Measurements from ENCODE around the gene YY2.
"Not testable (repeated sequence)": the region's sequence is repeated elsewhere in the genome, so short reads cannot be mapped to it uniquely, and the experiment has no call there.

Gene YY2

GRCh38 chrX:21855937-21856415 is at the start of gene YY2:
Gene YY2, plus strand, starts transcription at chrX:21855987. Its CDS starts 498 bp downstream, at chrX:21856485.
- no peaks in the 10 kb centered on the region for H3K27me3 Mint-ChIP-seq (ENCODE audit: low read depth)
- H3K9me3 Mint-ChIP-seq = no peaks in the 10 kb centered on the region
- no peak within 1 kb of the TSS for H3K27ac Mint-ChIP-seq
- H3K4me3 Mint-ChIP-seq = no peak within 1 kb of the TSS
- peaks cover 16% of the 10 kb centered on the region for H3K36me3 Mint-ChIP-seq (ENCODE audit: low read depth)
- H3K4me1 Mint-ChIP-seq (ENCODE audit: low read depth) = no peaks in the 10 kb centered on the region

GRCh38 chrX:21806691-21807090 is 49.1 kb upstream of the YY2 start:
- Mint-ChIP-seq H3K4me1 (ENCODE audit: low read depth) (no peaks in the 10 kb centered on the region), H3K36me3 (ENCODE audit: low read depth) (no peaks in the 10 kb centered on the region), H3K9me3 (no peaks in the 10 kb centered on the region), H3K27ac (no peak overlapping the region), H3K4me3 (no peak overlapping the region), H3K27me3 (ENCODE audit: low read depth) (peaks cover 4% of the 10 kb centered on the region)

- H3K27ac Mint-ChIP-seq = no peak overlapping the region
- no peaks in the 10 kb centered on the region for H3K9me3 Mint-ChIP-seq
- H3K4me1 Mint-ChIP-seq (ENCODE audit: low read depth) = no peaks in the 10 kb centered on the region
- H3K4me3 Mint-ChIP-seq = no peak overlapping the region
- H3K36me3 Mint-ChIP-seq (ENCODE audit: low read depth) = no peaks in the 10 kb centered on the region
- H3K27me3 Mint-ChIP-seq (ENCODE audit: low read depth) = peaks cover 4% of the 10 kb centered on the region
Observed at GRCh38 chrX:21811832-21812231, 44.0 kb upstream of the YY2 start.

GRCh38 chrX:21812628-21813027 is 43.2 kb upstream of the YY2 start:
- Mint-ChIP-seq H3K4me1 (ENCODE audit: low read depth) (no peaks in the 10 kb centered on the region), H3K27me3 (ENCODE audit: low read depth) (peaks cover 4% of the 10 kb centered on the region), H3K27ac (no peak overlapping the region), H3K36me3 (ENCODE audit: low read depth) (no peaks in the 10 kb centered on the region), H3K4me3 (no peak overlapping the region), H3K9me3 (no peaks in the 10 kb centered on the region)

DNA sequence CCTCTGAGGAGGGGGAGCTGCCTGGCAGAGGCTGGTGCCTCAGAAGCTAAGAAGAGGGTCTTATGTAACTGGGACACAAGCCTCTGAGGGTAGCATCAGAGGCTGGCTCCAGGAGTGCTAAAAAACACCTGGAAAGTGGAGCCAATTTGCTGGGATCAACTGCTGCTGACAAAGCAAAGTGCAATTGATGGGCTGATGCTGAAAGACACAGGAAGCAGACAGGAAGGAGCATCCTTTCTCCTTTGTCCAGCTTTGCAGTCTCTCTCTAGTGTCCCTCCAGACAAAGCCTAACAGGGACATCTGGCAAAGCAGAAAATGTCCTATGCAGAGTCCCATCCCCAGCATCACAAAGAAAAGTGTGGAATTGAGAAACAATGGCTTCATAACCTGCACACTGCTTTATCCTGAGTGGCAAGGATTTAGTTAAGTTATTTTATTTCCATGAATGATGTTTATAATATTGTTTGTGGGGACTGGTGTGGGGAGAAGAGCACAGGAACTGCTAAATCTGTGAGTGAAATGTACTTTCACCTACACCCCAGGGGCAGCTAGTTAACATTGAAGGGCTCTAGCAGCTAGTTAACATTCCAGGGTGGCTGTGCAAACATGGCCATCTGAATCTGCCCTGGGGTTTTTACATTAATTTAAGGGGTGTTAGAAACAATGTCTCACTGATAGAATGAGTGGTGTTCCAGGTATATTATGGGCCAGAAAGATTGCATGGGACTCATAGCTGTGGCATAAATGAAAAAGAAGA is 42.0 kb upstream of the YY2 start:
- H3K27me3 Mint-ChIP-seq (ENCODE audit: low read depth) = no peaks in the 10 kb centered on the region
- no peak overlapping the region for H3K27ac Mint-ChIP-seq
- no peaks in the 10 kb centered on the region for H3K9me3 Mint-ChIP-seq
- H3K36me3 Mint-ChIP-seq (ENCODE audit: low read depth) = no peaks in the 10 kb centered on the region
- no peaks in the 10 kb centered on the region for H3K4me1 Mint-ChIP-seq (ENCODE audit: low read depth)
- no peak overlapping the region for H3K4me3 Mint-ChIP-seq

DNA sequence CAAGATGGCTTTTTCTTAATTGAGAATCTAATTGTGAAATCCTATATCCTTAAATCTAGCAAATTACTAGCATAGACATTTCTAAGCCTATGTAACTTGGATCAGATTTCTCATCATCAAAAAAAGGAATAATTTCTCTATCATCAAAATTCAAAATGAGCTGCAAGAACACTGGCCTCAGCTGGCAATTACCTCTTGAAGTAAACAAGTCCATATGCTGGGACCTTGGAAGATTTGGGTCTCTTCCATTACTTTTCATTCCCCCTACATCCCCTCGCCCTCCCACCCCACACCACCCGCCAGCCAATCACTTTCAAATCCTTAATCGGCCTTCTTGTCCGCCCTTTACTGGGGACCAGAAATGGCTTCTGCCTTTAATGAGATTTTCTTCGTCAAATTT is 39.7 kb upstream of the YY2 start:
- Mint-ChIP-seq H3K4me1 (ENCODE audit: low read depth) (no peaks in the 10 kb centered on the region), H3K27me3 (ENCODE audit: low read depth) (no peaks in the 10 kb centered on the region), H3K4me3 (no peak overlapping the region), H3K9me3 (no peaks in the 10 kb centered on the region), H3K27ac (no peak overlapping the region), H3K36me3 (ENCODE audit: low read depth) (no peaks in the 10 kb centered on the region)

GRCh38 chrX:21820170-21820569 is 35.6 kb upstream of the YY2 start:
- H3K27me3 Mint-ChIP-seq (ENCODE audit: low read depth); H3K27ac Mint-ChIP-seq; H3K9me3 Mint-ChIP-seq; H3K4me3 Mint-ChIP-seq; H3K36me3 Mint-ChIP-seq (ENCODE audit: low read depth); H3K4me1 Mint-ChIP-seq (ENCODE audit: low read depth): not testable (repeated sequence)

DNA sequence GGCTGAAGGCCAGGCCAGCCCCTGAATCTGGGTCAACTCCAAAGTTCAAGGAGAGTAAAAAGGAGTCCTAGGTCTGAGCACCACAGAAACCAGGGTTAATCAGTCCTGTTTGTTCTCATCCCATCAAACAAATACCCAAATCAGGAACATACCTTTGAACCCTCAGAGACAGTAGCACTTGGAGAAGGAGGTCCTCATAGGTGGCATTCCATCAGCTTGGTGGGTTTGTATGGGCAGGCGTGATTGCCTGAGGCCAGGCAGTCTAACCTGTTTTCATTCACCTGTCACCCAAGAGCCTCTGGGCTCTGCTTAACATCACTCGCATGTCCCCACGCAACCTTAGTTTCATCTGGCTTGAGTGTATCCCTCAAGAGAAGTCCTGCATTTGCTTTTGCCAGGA is 33.9 kb upstream of the YY2 start:
- no peaks in the 10 kb centered on the region for H3K9me3 Mint-ChIP-seq
- H3K27me3 Mint-ChIP-seq (ENCODE audit: low read depth) = peaks cover 4% of the 10 kb centered on the region
- H3K4me1 Mint-ChIP-seq (ENCODE audit: low read depth) = no peaks in the 10 kb centered on the region
- no peak overlapping the region for H3K27ac Mint-ChIP-seq
- no peak overlapping the region for H3K4me3 Mint-ChIP-seq
- H3K36me3 Mint-ChIP-seq (ENCODE audit: low read depth) = no peaks in the 10 kb centered on the region

DNA sequence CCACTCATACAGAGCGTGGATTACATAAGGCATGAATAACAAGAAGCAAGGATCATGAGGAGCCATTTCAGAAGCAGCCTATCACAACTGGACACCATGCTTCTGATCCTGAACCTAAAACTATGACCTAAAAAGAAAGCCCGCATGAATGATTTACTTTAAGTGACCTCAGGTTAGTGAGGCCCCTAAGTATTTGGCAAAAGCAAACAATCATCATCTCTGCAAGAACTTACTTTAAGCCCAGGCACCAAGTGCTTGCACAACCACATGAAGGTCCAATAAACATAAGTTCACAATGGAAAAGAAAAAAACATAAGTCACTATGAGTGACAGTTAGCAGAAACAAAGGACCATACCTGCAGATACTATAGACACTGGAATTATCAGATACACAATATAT is 24.3 kb upstream of the YY2 start:
- Mint-ChIP-seq H3K27ac (no peak overlapping the region), H3K36me3 (ENCODE audit: low read depth) (no peaks in the 10 kb centered on the region), H3K4me1 (ENCODE audit: low read depth) (peaks cover 2% of the 10 kb centered on the region), H3K27me3 (ENCODE audit: low read depth) (no peaks in the 10 kb centered on the region), H3K9me3 (no peaks in the 10 kb centered on the region), H3K4me3 (no peak overlapping the region)

DNA sequence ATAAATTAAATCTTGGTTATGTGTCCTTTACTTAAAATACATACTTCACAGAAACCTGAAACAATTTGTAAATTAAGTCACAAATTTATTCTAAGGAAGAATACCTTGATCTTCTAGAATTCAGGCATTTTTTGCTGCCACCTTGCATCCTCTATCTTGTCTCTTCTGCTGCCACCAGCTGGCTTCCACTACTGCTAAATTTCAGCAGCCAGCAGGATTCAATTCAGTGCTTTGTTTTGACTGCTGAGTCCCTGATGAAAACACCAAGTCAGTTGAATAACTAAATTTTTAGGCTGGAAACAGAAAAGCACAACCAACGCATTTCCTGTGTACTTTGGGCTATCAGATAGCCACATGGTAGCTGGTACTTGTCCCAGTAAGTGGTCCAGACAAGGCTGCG is 18.7 kb upstream of the YY2 start:
- H3K4me1 Mint-ChIP-seq (ENCODE audit: low read depth) = peaks cover 8% of the 10 kb centered on the region
- no peak overlapping the region for H3K27ac Mint-ChIP-seq
- H3K9me3 Mint-ChIP-seq = no peaks in the 10 kb centered on the region
- no peak overlapping the region for H3K4me3 Mint-ChIP-seq
- no peaks in the 10 kb centered on the region for H3K36me3 Mint-ChIP-seq (ENCODE audit: low read depth)
- H3K27me3 Mint-ChIP-seq (ENCODE audit: low read depth) = no peaks in the 10 kb centered on the region

DNA sequence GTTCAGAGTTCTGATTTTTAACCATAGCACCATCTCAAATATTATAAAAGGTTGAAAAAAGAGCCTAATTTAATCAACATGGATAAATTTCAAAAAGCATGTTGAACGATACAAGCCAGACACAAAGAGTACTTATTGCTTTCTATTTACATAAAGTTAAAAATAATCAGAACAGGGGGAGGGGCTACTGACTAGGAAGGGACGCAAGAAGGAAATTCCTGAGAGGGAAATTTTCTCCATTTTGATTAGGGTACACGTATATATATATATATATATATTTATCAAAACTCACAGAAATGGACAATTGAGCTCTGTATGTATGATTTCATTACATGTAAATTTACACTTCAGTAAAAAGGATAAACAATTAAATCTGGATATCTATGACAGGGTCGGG is 16.9 kb upstream of the YY2 start:
- Mint-ChIP-seq H3K36me3 (ENCODE audit: low read depth) (peaks cover 3% of the 10 kb centered on the region), H3K27me3 (ENCODE audit: low read depth) (no peaks in the 10 kb centered on the region), H3K27ac (peak overlapping the region; percentile 85), H3K9me3 (no peaks in the 10 kb centered on the region), H3K4me1 (ENCODE audit: low read depth) (peaks cover 6% of the 10 kb centered on the region), H3K4me3 (peak overlapping the region; percentile 88)

- H3K9me3 Mint-ChIP-seq = no peaks in the 10 kb centered on the region
- H3K27me3 Mint-ChIP-seq (ENCODE audit: low read depth) = no peaks in the 10 kb centered on the region
- peaks cover 6% of the 10 kb centered on the region for H3K4me1 Mint-ChIP-seq (ENCODE audit: low read depth)
- H3K27ac Mint-ChIP-seq = peak within 1 kb of the TSS; percentile 85
- H3K4me3 Mint-ChIP-seq = peak within 1 kb of the TSS; percentile 88
- peaks cover 3% of the 10 kb centered on the region for H3K36me3 Mint-ChIP-seq (ENCODE audit: low read depth)
Observed at GRCh38 chrX:21839334-21840192, 16.2 kb upstream of the YY2 start, which contains the start of gene MBTPS2. Gene MBTPS2, plus strand, starts transcription at chrX:21839617. Its CDS starts 118 bp downstream, at chrX:21839735.

DNA sequence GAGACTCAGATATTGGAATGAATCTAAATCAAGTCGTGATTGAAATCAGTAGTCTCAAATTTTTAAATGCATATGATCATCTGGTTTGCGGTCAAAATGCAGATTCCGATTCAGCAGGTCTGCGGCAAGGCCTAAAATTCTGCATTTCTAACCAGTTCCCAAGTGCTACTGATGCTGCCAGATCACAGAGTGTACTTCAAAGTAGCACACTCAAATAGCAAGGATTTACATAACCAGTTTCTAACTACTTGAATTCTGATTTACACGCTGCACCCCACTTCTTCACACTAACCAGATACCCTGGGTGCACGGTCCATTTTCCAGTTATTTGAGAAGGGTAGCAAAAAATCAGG is 15.6 kb upstream of the YY2 start:
- Mint-ChIP-seq H3K36me3 (ENCODE audit: low read depth) (peaks cover 4% of the 10 kb centered on the region), H3K27ac (peak overlapping the region; percentile 78), H3K9me3 (no peaks in the 10 kb centered on the region), H3K27me3 (ENCODE audit: low read depth) (no peaks in the 10 kb centered on the region), H3K4me1 (ENCODE audit: low read depth) (peaks cover 6% of the 10 kb centered on the region), H3K4me3 (peak overlapping the region; percentile 88)

- Mint-ChIP-seq H3K4me3 (no peak overlapping the region), H3K27ac (no peak overlapping the region), H3K27me3 (ENCODE audit: low read depth) (no peaks in the 10 kb centered on the region)
Observed at GRCh38 chrX:21843179-21843578, 12.6 kb upstream of the YY2 start.

DNA sequence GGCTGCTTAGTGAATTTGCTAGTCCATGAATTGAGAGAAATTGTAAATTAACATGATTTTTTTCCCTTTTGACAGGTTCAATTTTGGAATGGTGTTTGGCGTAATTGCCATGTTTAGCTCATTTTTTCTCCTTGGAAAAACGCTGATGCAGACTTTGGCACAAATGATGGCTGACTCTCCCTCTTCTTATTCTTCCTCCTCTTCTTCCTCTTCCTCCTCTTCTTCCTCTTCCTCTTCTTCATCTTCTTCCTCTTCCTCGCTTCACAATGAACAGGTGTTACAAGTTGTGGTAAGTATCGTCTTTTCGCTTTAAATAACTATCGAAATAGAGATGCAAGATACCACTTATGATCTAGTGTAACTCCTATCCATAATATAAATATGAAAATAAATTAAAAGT is 10.7 kb upstream of the YY2 start:
- Mint-ChIP-seq H3K27me3 (ENCODE audit: low read depth) (no peaks in the 10 kb centered on the region), H3K9me3 (no peaks in the 10 kb centered on the region), H3K27ac (no peak overlapping the region), H3K4me3 (no peak overlapping the region), H3K36me3 (ENCODE audit: low read depth) (peaks cover 9% of the 10 kb centered on the region), H3K4me1 (ENCODE audit: low read depth) (peaks cover 5% of the 10 kb centered on the region)

More at GRCh38 chrX:21843179-21843578, 12.6 kb upstream of the YY2 start:
- no peaks in the 10 kb centered on the region for H3K9me3 Mint-ChIP-seq
- H3K36me3 Mint-ChIP-seq (ENCODE audit: low read depth) = peaks cover 9% of the 10 kb centered on the region
- peaks cover 6% of the 10 kb centered on the region for H3K4me1 Mint-ChIP-seq (ENCODE audit: low read depth)
